Prostate gland (tissue), 2 donors: ENCODE measurements around the gene SIN3B. TPM values are rescaled to one million over a fixed set of nuclear protein-coding genes. Genes with fewer than 3 reads are reported as not detected.

Source experiments
- DNase-seq: peaks from one replicate; pipeline ENCODE4 v3.0.0-alpha.2; 2019; ENCODE audit warnings: low spot score
- H3K27ac ChIP-seq, 2 donors: fragments of 200-600 bp; sonication (generic); 2 replicates each; pipeline ENCODE4 v1.5.1; 2017 to 2019
- H3K27me3 ChIP-seq: fragments of 200-600 bp; sonication (generic); replicated peaks from 2 replicates; pipeline ENCODE4 v1.5.1; 2019; ENCODE audit not compliant: insufficient read depth
- H3K36me3 ChIP-seq, 2 donors: fragments of 200-600 bp; sonication (generic); 1 replicate in 1 of 2; 2 replicates in 1 of 2; pipeline versions ENCODE4 v1.5.1 to v1.8.1; 2017 to 2019
- H3K4me1 ChIP-seq: fragments of 200-600 bp; sonication (generic); replicated peaks from 2 replicates; pipeline ENCODE4 v1.5.1; 2019
- H3K4me3 ChIP-seq, 2 donors: fragments of 200-600 bp; sonication (generic); 2 replicates each; pipeline ENCODE4 v1.5.1; 2017 to 2019
- H3K9me3 ChIP-seq: fragments of 200-600 bp; sonication (generic); 2 replicates; pipeline ENCODE4 v1.5.1; 2017
- WGBS: methylation state at CpG from one replicate; pipeline ENCODE4 v1.1.5; 2018; 5-methylcytosine and 5-hydroxymethylcytosine counted together
- intact Hi-C: fragments of 100-400 bp; cut with DNase I; formaldehyde crosslinking; loops from one replicate; pipeline ENCODE4 v1.14.2; 2022
- small RNA-seq, 2 donors: library from RNA; depleted of rRNA; stranded (forward); fragments of <200 nt; gene quantifications; one replicate each; pipeline ENCODE3, GENCODE V24; 2016
- total RNA-seq, 2 donors: library from RNA; depleted of rRNA; stranded (reverse); fragments of >200 nt; gene quantifications; one replicate each; pipeline ENCODE4 v1.1.0, GENCODE V29; 2016
- TF ChIP-seq, protein P1 (sequence below), 4 experiments: fragments of 200-600 bp in 2 of 4; fragments of 450-650 bp in 2 of 4; sonication (generic) in 2 of 4; IDR thresholded peaks; 1 replicate in 3 of 4; 2 replicates in 1 of 4; pipeline ENCODE4 v1.5.1; 2016 to 2019; ENCODE audit warnings: antibody characterized with exemption in 4 of 4, mild to moderate bottlenecking in 2 of 4, moderate library complexity in 2 of 4

Gene SIN3B
- total RNA-seq, 2 donors from 2014 or later, result 37.8 to 159 TPM

DNA sequence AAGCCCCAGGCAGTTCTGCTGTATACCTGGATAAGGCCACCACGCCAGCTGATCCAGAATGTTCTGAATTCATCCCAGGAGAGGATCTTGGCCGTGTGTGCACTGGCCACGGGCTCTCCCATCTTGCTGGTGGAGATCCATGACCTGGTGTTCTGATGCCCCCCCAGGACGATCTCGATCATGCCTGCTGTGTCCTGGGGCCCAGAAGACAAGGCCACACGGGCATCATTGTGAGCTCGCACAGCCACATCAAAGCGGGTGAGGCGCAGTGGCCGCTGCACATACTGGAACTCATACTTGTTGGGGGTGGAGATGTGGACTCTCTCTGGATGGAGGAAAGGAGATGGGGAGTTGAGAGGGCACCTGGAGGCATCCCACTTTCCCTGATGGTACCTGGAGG, 99.7 kb downstream of the SIN3B start:
- TF ChIP-seq, protein P1, sequence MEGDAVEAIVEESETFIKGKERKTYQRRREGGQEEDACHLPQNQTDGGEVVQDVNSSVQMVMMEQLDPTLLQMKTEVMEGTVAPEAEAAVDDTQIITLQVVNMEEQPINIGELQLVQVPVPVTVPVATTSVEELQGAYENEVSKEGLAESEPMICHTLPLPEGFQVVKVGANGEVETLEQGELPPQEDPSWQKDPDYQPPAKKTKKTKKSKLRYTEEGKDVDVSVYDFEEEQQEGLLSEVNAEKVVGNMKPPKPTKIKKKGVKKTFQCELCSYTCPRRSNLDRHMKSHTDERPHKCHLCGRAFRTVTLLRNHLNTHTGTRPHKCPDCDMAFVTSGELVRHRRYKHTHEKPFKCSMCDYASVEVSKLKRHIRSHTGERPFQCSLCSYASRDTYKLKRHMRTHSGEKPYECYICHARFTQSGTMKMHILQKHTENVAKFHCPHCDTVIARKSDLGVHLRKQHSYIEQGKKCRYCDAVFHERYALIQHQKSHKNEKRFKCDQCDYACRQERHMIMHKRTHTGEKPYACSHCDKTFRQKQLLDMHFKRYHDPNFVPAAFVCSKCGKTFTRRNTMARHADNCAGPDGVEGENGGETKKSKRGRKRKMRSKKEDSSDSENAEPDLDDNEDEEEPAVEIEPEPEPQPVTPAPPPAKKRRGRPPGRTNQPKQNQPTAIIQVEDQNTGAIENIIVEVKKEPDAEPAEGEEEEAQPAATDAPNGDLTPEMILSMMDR (IDR thresholded peaks at IDR 0.05), result no peak
- no peaks in the 10 kb centered on the region for H3K27me3 ChIP-seq
- no peaks in the 10 kb centered on the region for H3K36me3 ChIP-seq
- no peak overlapping the region for H3K27ac ChIP-seq
- no peak for DNase-seq
- H3K4me3 ChIP-seq, result no peak overlapping the region
- WGBS, result 95% methylated on average over 10 of the region's 10 CpGs
- H3K9me3 ChIP-seq, result no peaks in the 10 kb centered on the region
- H3K4me1 ChIP-seq, result no peaks in the 10 kb centered on the region
- intact Hi-C loops, result no loop called here

Small RNAs within 50 kb of the gene (small RNA-seq; reads per million reads assigned to genes)
- gene AC008737.3 (0 reads per million in 2 donors), gene RN7SL823P (0 reads per million in 2 donors), gene RN7SL835P (0 reads per million in 2 donors)

Other genes with a start within 250 kb of the SIN3B start
- 10 to 100 TPM; 13.5 to 29.9 TPM for gene MED26, start 201.2 kb upstream of the SIN3B start, total RNA-seq
- gene SMIM7, start 169.3 kb upstream of the SIN3B start, total RNA-seq, result 100 to 1,000 TPM; 146 to 171 TPM
- 10 to 100 TPM; 11.7 to 20.6 TPM for gene TMEM38A, start 168.3 kb upstream of the SIN3B start, total RNA-seq
- gene NWD1, start 109.6 kb upstream of the SIN3B start, total RNA-seq, result 10 to 100 TPM; 15.8 to 41.3 TPM
- gene F2RL3, start 59.6 kb downstream of the SIN3B start, total RNA-seq, result 1 to 10 TPM in 1 of 2 donors, under 1 TPM in 1; 0.36 to 6.2 TPM
- gene CPAMD8, start 197.4 kb downstream of the SIN3B start, total RNA-seq, result 100 to 1,000 TPM; 134 to 216 TPM
- gene HAUS8, start 246.1 kb downstream of the SIN3B start, total RNA-seq, result 10 to 100 TPM in 1 of 2 donors, 1 to 10 TPM in 1; 6.5 to 15.3 TPM
- gene MYO9B, start 246.4 kb downstream of the SIN3B start, total RNA-seq, result 100 to 1,000 TPM in 1 of 2 donors, 10 to 100 TPM in 1; 50.9 to 208 TPM